GM19372 (cell line): ENCODE results near the gene IL15RA.
"Not testable (repeated sequence)": the region's sequence is repeated elsewhere in the genome, so short reads cannot be mapped to it uniquely, and the experiment has no call there.

Experiments
- ATAC-seq: cut with Tn5 transposase; IDR thresholded peaks from one replicate; pipeline ENCODE4 v1.9.1; 2021; ENCODE audit warnings: mild to moderate bottlenecking, low read depth, moderate library complexity; ENCODE audit not compliant: unreplicated experiment

The IL15RA gene

DNA sequence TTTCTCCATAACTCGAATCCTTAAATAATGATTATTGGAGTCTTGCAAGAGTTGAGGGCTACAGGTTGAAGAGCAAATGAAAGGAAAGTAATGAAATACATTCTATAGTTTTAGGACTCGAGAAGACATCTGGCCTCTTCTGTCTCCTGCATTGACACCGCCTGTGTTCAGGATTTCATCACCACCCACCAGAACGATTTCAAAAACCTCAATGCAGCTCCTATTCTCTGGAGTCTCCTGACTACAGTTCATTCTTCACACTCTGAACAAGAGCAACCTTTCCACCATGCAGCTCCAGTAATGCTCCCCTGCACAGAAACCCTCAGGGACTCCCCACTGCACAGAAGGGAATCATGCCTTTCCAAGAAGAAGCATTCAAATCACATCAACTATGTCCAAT, 5.5 kb downstream of the IL15RA start:
- no peak for ATAC-seq

DNA sequence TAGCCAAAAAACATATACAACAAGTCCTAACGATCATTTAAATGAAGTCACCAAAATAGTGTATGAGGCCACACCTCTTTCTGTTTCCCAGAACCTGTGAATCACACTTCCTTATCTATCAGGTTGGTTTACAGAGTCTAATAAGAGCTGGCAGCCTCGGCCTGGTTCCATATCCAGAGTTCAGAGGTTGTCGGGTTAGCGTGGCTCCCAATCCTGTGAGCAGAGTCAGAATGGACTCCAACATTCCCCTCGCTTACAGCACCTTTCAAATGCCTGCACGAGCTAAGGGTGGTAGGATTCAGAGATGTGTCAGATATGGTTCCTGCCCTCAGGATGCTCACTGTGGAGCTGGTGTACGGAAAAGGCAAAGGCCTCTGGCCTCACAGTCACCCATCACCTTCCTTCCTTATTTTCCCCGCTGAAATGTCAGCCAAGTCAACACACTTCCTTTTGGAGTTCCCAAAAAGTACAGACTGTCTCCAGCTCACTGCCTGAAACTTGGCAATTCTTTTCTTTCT, 6.0 kb downstream of the IL15RA start:
- ATAC-seq = no peak

DNA sequence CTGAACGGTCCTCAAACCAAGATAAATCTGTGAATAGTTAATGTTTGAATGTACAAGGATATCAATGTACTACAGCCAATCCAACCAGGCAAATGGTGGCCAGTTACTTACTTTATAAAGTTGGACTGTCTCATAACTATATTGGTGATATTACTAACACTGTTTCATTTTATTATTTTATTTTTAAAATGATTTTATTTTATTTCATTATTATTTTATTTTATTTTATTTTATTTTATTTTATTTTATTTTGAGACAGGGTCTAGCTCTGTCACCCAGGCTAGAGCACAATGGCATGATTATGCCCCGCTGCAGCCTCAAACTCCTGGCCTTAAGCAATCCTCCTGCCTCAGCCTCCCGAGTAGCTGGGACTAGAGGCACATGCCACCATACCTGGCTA, 6.8 kb downstream of the IL15RA start:
- no peak for ATAC-seq

DNA sequence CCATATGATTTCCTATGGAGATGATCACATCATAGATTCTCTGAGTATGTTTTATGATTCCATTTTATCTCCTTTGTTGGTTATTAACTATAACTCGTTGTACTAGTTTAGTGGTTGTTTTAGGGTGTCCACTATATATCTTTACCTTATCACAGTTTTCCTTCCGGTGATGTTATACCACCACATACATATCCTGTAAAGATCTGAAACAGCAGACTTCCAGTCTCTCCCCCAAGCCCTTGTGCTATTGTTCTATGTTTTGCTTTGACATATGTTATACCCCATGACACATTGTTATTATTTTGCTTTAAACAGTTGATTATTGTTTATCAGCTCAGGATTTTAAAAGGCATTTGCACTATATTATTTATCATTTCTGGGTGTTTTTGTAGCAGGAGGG, 7.3 kb downstream of the IL15RA start:
- no peak for ATAC-seq

DNA sequence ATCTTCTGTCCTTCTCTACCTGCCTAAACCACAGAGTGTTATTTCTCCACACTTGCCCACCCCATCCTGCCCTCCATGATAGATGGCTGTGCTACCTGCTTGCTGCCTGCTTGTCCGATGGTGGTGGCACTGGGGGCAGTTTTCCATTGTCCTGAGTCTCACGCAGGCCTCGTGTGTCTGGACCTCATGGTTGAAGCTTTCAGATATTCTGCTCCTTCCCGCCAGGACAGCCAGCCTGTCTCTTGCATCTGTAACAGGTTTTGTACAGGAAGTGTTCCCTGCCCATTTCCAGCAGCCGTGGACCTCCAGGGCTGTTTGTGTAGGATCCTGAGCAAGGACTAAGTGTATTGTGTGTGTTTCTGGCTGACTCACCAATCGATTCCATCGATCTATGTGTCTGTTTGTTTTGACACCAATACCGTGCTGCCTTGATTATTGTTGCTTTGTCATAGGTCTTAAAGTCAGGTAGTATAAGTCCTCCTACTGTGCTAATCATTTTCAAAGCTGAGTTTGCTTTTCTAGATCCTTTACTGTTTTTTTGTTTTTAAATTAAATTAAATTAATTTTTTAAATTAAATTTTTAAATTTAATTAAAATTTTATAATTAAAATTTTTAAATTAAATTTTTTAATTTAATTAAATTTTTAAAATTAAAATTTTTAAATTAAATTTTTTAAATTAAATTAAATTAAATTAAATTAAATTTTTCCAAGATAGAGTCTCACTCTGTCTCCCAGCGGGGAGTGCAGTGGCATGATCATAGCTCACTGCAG, 8.5 kb downstream of the IL15RA start:
- ATAC-seq = no peak

DNA sequence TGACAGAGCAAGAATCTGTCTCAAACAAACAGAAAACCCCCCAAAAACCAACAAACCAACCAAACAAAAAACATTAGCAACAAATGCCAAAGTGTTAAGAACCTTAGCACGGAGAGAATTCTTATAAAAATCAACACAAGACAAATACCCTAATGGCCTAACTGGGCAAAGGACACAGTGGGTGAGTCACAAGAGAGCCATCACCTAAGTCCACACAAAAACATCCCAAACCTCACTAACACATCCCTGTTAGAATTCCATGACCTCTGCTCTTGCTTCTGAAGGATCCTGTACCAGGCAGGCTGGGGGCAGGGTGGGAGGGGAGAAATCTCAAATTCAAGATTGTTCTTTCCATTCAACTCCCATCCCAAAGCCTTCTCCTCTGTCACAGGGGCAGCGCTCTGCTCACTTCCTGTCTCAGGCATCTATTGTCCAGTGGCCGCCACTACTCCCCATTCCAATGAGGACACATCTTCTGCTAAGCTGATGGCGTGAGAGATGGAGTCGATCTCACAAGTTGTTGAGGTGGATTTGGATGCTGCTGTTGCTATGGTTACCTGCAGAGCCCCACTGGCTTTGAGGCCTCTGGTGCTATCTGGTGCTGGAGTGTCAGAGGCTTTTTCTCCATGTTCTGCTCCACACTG, 9.2 kb downstream of the IL15RA start:
- ATAC-seq = no peak

DNA sequence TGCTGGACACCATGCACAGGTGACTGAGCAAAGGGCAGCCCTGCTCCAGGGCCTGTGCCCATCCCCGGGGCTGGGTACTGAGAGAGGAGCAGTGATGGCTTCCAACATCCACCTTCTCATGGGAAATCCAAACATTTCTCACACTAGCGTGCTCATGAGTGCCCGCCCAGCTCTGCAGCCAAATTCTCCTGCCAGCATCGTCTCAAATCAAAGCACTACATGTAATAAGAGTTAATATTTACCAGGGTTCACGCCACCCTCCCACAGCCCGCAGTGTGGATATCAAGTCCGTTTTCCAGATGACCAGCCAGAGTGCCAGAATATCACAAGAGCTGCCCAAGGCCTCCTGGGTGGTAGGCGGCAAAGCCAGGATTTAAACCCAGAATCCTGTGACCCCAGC, 12.1 kb downstream of the IL15RA start:
- no peak for ATAC-seq

DNA sequence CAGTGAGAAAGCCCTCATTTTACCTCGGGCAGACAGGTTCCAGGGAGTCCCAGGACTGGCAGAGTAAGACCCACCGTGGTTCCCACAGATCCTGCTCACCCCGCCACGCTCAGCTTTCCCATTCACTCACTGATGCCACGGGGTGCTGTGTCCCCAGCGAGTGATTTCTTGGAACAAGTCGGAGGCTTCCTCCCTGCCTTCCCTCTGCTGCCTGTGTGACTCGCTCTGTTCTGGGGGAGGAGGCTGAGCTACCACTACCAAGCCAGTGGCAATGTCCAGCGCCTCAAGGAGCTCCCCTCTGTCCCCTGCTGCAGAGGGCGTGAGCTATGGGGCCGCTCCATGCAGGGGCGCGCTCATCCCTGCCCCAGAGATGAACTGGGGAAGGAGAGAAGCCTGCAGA, 12.6 kb downstream of the IL15RA start:
- ATAC-seq = no peak

DNA sequence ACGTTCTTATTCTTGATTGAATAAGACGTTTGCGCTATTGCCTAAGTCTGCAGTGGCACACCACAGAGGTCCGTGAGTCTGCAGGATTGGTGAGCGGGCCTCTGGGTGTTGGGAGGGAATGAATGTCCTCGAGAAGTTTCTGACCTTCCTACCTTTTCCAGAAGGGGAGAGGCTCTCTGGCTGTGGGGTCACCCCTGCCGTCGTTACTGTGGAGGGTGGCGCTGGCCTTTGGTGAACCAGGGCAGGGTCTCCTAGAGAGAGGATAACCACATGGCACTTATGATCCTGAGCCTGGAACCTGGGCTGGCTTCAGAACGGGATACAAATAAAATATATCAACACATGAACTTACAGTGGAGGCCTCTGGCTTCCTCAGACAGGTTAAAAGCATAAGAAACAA, 13.8 kb downstream of the IL15RA start:
- no peak for ATAC-seq

DNA sequence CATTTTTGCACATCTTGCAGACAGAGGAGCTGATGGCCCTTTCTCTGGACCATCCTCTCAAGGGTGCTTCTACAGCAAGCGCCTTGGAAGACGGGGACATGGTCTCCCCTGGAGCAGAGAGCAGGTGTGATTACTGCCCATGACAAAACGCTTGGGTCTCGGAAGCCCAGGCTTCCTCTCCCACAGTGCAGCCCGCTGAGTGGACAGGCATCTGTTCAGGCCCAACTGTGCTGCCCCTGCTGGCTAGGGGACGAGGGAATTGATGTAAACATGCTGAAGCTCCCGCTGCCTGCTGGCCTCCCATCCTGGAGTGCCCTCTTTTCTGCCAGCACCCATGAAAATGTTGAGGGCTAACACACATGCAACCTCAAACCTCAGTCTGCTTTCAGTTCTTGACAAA, 14.3 kb downstream of the IL15RA start:
- ATAC-seq = no peak

DNA sequence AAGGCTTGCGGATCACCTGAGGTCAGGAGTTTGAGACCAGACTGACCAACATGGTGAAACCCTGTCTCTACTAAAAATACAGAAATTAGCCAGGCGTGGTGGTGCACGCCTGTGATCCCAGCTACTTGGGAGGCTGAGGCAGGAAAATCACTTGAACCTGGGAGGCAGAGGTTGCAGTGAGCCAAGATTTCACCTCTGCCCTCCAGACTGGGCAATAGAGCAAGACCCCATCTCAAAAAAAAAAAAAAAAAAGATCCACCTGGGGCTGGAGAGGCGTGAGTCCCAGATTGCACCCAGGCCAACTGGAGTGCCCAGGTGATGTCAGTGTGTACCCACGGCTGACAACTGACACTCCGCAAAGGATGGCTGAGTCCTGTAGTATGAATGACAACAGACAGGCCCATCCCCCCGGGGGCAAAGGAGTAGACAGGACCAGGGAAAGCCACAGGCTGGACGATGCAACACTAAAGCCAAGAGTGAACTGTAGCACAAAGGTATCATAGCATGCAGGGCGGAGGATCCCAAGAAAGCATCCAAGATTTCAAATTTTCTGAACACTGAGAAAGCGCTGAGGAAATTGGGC, 14.9 kb downstream of the IL15RA start:
- not testable (repeated sequence) for ATAC-seq

DNA sequence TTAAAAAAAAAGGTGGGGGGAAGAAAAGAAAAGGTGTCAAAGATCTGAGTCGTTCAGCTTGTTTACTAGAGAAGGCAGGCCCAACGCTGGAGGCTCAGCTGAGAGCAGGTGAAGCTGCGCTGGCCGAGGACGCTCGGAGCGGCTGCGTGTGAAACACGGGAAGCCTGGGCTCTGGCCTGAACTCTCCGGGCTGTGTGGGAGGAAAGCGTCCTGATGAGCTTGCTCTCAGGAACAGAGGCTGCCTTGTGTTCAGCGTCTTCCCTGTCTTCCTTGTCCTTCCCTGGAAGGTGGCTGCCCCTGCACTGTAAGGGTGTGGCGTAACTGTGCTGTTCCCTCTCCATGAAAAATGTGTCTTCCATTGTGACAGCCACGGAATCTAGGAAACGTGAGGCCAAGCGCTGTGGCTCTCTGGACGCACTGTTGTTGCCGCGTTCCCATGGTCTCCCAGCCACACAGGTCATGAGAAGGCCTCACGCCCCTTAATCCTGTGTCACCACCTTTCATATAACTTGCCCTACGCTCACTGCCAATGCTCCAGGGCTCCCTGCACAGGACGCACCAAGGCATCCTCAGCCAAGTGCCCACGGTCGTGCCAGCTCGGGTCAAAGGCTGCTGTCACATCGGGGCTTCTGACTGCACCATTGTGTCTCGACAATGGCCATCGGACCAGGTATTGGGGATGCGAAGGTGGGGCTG, 15.8 kb downstream of the IL15RA start:
- no peak for ATAC-seq

DNA sequence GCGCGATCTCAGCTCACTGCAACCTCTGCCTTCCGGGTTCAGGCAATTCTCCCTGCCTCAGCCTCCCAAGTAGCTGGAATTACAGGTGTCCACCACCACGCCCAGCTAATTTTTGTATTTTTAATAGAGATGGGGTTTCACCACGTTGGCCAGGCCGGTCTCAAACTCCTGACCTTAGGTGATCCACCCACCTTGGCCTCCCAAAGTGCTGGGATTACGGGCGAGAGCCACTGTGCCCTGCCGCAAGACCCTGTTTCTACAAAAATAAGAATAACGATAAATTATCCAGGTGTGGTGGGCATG, 16.4 kb downstream of the IL15RA start:
- ATAC-seq = not testable (repeated sequence)

DNA sequence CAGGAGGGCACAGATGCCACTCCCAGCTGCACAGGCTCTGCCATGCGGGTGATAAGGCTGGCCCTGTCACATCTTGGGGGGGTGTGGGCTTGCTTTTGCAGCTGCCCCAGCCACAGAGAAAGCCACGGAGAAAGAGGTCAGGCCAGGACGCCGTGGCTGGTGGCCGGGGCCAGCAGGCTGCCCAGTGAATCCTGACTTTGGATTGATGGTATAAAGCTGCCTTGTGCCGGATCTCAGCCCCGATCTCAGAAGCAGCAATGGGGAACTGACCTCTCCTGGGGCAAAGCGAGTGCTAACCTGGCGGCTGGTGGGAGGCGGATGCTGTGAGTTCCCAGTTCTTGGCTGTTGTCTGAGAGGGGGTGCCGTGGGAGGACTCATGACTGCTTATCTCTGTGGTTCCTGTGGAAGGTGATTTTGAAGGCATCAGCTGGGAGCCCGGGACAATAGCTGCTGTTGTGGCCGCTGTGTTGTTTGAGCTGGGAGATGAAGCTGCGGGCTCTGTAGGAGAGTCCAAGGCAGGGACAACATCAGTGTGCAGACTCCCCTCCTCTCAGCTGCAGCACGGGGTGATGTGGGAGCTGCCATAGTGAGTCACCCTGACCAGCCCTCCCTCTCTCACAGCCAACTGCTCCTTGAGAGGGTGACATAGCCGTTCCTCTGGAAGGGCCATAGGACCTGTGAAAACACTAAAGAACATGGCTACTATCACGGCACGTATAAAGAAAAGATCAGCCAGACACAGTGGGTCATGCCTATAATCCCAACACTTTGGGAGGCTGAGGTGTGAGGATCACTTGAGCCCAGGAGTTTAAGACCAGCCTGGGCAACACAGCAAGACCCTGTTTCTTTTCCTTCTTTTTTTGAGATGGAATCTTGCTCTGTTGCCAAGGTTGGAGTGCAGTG, 17.0 kb downstream of the IL15RA start:
- ATAC-seq = no peak

DNA sequence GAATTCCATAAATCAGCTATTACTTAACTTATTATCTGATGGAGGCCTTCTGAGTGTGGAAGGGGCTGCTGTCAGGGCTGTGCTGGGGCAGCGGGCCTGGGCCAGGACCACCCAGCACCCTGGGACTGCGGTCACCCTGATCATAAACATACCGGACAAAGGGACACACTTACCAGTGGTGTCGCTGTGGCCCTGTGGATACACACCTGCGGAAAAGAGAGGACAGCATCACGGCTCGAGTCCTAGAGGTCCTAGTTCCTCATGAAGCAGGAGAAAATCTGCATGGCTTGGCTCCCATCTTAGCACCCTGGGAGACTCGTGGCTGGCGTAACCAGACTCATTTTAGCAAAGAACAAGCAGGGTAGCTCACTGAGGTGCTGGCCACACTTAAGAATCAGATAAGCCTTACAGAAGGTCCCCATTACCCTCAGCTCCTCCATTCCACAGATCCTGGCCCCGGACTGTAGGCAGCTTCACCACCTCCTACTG, 17.7 kb downstream of the IL15RA start:
- no peak for ATAC-seq

DNA sequence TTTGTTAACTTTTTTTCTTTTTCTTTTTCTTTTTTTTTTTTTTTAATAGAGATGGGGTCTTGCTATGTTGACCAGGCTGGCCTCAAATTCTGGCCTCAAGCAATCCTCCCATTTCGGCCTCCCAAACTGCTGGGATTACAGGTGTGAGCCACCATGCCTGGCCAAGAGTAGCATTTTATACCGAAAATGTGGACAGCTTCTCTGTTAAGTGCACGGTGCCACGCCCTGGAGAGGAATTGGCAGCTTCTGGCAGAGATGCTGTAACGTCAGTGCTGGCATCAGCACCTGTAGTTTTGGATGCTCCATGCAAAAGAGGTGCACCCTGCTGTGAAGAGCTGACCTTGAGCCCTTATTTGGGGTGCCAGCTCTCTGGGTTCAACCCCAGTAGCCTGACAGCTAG, 18.2 kb downstream of the IL15RA start:
- no peak for ATAC-seq

DNA sequence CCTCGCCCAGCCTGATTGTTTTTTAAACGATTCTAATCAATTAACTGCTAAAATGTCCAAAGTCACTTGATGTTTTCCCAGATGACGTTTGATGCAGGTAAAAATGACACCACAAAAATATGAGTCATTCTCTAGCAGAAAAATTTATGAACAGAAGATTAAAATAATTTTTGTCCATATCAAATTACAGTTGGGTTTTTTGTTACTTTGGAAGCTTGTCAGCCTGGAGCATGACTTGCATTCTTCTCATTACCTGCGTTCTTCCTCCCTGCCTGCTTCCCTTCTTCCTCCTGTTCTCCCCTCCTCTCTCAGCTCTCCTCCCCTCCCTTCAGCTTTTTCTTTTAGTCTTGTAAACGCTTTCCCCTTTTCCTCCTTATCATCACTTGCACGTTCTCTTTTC, 18.7 kb downstream of the IL15RA start:
- ATAC-seq = no peak

DNA sequence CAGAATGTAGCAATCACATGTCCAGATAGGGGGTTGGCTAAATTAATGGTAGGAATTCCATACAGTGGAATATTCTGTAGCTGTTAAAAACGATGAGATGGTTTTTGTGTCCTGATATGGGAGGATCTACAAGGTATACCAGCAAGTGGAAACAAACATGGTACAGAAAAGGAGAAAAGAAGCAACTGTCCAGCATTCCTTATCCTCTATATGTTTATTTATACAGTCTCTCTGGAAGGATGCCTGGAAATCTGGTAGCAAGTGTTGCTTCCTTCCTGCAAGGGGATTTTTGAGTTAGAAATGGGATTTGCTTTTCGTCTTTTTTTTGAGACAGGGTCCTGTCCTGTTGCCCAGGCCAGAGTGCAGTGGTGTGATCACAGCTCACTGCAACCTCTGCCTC, 19.3 kb downstream of the IL15RA start:
- ATAC-seq = no peak

DNA sequence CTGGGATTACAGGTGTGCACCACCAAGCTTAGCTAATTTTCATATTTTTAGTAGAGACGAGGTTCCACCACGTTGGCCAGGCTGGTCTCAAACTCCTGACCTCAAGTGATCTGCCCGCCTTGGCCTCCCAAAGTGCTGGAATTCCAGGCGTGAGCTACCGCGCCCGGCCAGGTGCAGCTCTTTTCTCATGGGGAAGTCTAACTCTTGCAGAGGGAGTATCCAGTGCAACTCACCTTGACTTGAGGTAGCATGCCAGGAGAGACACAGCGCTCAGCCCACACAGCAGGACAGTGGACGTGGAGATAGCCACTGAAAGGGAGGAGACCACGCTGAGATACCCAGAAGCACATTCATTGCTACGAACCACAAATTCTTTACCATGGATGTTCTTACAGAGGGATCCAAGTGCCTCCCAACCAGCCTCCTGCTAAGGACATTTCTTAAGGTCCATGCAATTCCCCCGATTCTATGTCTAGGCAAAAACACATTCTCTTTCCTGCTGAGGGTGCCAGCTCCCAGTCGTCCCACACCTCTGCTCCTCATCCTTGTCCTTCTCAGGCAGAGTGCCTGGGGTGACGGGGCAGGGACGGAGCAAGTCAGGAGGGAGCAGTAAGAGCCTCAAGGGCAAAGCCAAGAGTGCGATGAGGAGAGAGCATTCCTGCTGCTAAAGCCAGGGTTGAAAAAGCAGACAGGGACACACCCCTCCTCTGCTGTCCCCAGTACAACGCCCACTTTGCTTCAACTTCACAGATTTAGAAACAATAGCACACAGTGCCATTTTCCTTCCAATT, 21.0 kb downstream of the IL15RA start:
- no peak for ATAC-seq
